Endodermal cell (in vitro differentiated cells): ENCODE data around the gene FAF1. TPM values are rescaled to one million over a fixed set of nuclear protein-coding genes. Genes with fewer than 3 reads are reported as not detected.

Experiments
- DNase-seq: peaks from one replicate; pipeline ENCODE4 v3.0.0-alpha.2; 2017
- H3K27ac ChIP-seq: 2 replicates; pipeline ENCODE4 v1.5.1; 2013; ENCODE audit warnings: mild to moderate bottlenecking, low read depth, low read length, moderate library complexity
- H3K27me3 ChIP-seq: 2 replicates; pipeline ENCODE4 v1.6.1; 2013; ENCODE audit warnings: mild to moderate bottlenecking, low read length, moderate library complexity; ENCODE audit not compliant: insufficient read depth, control insufficient read depth, poor library complexity, severe bottlenecking
- H3K36me3 ChIP-seq: 2 replicates; pipeline ENCODE4 v1.7.0; 2013; ENCODE audit warnings: mild to moderate bottlenecking, low read length, moderate library complexity; ENCODE audit not compliant: control insufficient read depth, insufficient read depth
- H3K4me1 ChIP-seq: one replicate; pipeline ENCODE4 v1.7.0; 2013; ENCODE audit warnings: low read length; ENCODE audit not compliant: control insufficient read depth, insufficient read depth
- H3K4me3 ChIP-seq: 2 replicates; pipeline ENCODE4 v1.5.1; 2013; ENCODE audit warnings: mild to moderate bottlenecking, low read length, moderate library complexity
- H3K9ac ChIP-seq: 2 replicates; pipeline ENCODE4 v1.6.1; 2013; ENCODE audit warnings: mild to moderate bottlenecking, low read length, moderate library complexity; ENCODE audit not compliant: poor library complexity, severe bottlenecking; ENCODE audit errors: extremely low read depth
- H3K9me3 ChIP-seq: 2 replicates; pipeline ENCODE4 v1.6.1; 2013; ENCODE audit warnings: mild to moderate bottlenecking, low read length, moderate library complexity; ENCODE audit not compliant: control insufficient read depth
- H3K27ac Mint-ChIP-seq: 2 replicates; pipeline ENCODE4 v1.8.0; 2020; ENCODE audit warnings: mixed read lengths
- H3K27me3 Mint-ChIP-seq: 2 replicates; pipeline ENCODE4 v1.8.0; 2021; ENCODE audit warnings: mild to moderate bottlenecking, mixed read lengths; ENCODE audit not compliant: insufficient read depth
- H3K36me3 Mint-ChIP-seq: 2 replicates; pipeline ENCODE4 v1.8.0; 2020; ENCODE audit warnings: low read depth, mixed read lengths
- H3K4me1 Mint-ChIP-seq: 2 replicates; pipeline ENCODE4 v1.8.0; 2020; ENCODE audit warnings: mixed read lengths
- H3K4me3 Mint-ChIP-seq: 2 replicates; pipeline ENCODE4 v1.8.0; 2020; ENCODE audit warnings: mild to moderate bottlenecking, moderate library complexity, mixed read lengths
- H3K9me3 Mint-ChIP-seq: 2 replicates; pipeline ENCODE4 v1.8.0; 2020; ENCODE audit warnings: mild to moderate bottlenecking, mixed read lengths
- WGBS, 2 experiments: methylation state at CpG; one replicate each; pipeline versions ENCODE4 v1.1.5 to v1.1.7; 2013; ENCODE audit warnings: missing lambda C conversion rate in 2 of 2, mixed read lengths in 1 of 2; ENCODE audit not compliant: insufficient coverage in 1 of 2, insufficient read length in 1 of 2; 5-methylcytosine and 5-hydroxymethylcytosine counted together
- total RNA-seq, 2 donors: library from RNA; stranded (reverse); fragmentation: NEBNext Ultra II Directional in 1 of 2; extraction: Animal tissue kit (Norgen Biotek cat#: 25700) in 1 of 2; gene quantifications; 2 replicates in 1 of 2; 3 replicates in 1 of 2; pipeline ENCODE4 v1.2.1, GENCODE V29; 2021
- TF ChIP-seq, protein P1 (sequence below): fragments of 200-600 bp; sonication (generic); conservative IDR thresholded peaks from 2 replicates; pipeline ENCODE4 v1.5.0; 2021; ENCODE audit warnings: antibody characterized with exemption, mild to moderate bottlenecking

FAF1 gene
- total RNA-seq, 2 donors from 2014 or later, result 76.4 to 94.4 TPM

DNA sequence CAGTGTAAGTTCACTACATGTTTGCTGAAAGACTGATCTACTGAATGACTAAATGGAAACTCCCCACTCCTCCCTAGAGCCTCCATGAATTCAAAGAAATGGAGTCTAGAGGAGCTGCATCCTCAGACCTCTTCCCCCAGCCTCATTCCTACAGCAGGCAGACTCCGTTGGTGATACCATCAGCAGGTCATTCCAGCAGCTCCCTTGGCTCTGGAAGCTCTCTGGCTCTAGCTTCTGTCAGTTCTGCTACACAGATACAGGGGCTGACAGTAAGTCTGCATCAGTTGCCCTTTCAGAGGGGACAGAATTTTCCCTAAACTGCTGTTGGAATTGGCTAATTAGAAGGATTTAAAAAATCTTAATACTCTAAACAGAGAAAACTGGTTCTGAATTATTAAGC lies 505.2 kb downstream of the FAF1 start:
- TF ChIP-seq, protein P1, sequence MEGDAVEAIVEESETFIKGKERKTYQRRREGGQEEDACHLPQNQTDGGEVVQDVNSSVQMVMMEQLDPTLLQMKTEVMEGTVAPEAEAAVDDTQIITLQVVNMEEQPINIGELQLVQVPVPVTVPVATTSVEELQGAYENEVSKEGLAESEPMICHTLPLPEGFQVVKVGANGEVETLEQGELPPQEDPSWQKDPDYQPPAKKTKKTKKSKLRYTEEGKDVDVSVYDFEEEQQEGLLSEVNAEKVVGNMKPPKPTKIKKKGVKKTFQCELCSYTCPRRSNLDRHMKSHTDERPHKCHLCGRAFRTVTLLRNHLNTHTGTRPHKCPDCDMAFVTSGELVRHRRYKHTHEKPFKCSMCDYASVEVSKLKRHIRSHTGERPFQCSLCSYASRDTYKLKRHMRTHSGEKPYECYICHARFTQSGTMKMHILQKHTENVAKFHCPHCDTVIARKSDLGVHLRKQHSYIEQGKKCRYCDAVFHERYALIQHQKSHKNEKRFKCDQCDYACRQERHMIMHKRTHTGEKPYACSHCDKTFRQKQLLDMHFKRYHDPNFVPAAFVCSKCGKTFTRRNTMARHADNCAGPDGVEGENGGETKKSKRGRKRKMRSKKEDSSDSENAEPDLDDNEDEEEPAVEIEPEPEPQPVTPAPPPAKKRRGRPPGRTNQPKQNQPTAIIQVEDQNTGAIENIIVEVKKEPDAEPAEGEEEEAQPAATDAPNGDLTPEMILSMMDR, result no peak
- peaks cover 4% of the 10 kb centered on the region for H3K36me3 ChIP-seq
- no peaks in the 10 kb centered on the region for H3K27me3 ChIP-seq
- Mint-ChIP-seq H3K27me3 (peaks cover 6% of the 10 kb centered on the region), H3K27ac (no peak overlapping the region), H3K9me3 (no peaks in the 10 kb centered on the region), H3K4me1 (peaks cover 17% of the 10 kb centered on the region), H3K36me3 (peaks cover 5% of the 10 kb centered on the region), H3K4me3 (no peak overlapping the region)
- peaks cover 8% of the 10 kb centered on the region for H3K4me1 ChIP-seq
- H3K4me3 ChIP-seq, result no peak overlapping the region
- 57 to 96% methylated on average over 1 of the region's 1 CpG for WGBS, 2 experiments
- no peaks in the 10 kb centered on the region for H3K9me3 ChIP-seq
- H3K9ac ChIP-seq, result no peak overlapping the region
- no peak overlapping the region for H3K27ac ChIP-seq
- DNase-seq, result no peak

DNA sequence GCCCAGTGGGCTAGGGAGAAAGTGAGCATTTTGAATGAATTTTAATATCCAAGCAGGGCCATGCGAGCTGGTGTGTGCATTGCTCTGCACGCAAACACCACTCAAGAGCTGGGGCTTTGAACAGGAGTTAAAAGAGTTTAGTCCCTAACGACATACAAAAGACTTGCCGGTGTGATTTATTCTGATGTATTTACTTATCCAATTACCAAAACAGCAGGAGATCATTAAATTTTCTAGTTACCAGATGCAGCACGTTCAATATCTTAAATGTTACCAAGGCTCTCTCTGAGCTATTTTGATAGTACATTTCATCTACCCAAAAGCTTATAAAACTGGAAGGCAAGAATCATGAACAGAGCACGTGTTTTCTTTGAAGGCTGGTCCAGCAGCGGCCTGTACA lies 506.8 kb downstream of the FAF1 start:
- no peaks in the 10 kb centered on the region for H3K27me3 ChIP-seq
- H3K4me3 ChIP-seq, result no peak overlapping the region
- no peak overlapping the region for H3K27ac ChIP-seq
- Mint-ChIP-seq H3K4me3 (no peak overlapping the region), H3K9me3 (no peaks in the 10 kb centered on the region), H3K36me3 (peaks cover 5% of the 10 kb centered on the region), H3K4me1 (peaks cover 20% of the 10 kb centered on the region), H3K27ac (no peak overlapping the region), H3K27me3 (peaks cover 6% of the 10 kb centered on the region)
- no peak for DNase-seq
- H3K4me1 ChIP-seq, result peaks cover 8% of the 10 kb centered on the region
- no peaks in the 10 kb centered on the region for H3K9me3 ChIP-seq
- 78 to 80% methylated on average over 5 to 7 of the region's 7 CpGs for WGBS, 2 experiments
- peaks cover 4% of the 10 kb centered on the region for H3K36me3 ChIP-seq
- no peak overlapping the region for H3K9ac ChIP-seq
- TF ChIP-seq, protein P1, result no peak

DNA sequence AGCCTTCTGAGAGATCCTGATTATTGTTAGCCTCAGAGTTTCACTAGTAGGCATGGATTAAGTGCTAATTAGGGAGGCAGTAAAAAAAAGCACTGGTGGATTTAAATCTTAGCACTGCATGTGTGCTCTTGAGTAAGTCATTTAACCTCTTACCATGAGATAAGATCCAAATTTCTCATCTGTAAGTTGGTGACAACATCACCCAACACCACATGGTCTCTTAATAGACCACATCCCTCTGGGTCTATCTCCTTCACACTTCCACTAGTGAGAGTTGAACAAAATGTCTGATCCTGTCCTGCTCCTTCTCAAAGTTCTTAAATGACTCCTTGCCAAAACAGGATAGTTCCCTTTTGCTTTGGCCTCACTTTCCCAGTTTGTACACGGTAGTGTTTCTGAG lies 507.4 kb downstream of the FAF1 start:
- H3K36me3 Mint-ChIP-seq, result peaks cover 6% of the 10 kb centered on the region
- H3K27ac Mint-ChIP-seq, result no peak overlapping the region

More for the DNA sequence above, 507.4 kb downstream of the FAF1 start:
- no peak for DNase-seq
- H3K9ac ChIP-seq, result no peak overlapping the region
- Mint-ChIP-seq H3K4me3 (no peak overlapping the region), H3K4me1 (peaks cover 20% of the 10 kb centered on the region), H3K9me3 (no peaks in the 10 kb centered on the region), H3K27me3 (peaks cover 6% of the 10 kb centered on the region)
- H3K4me3 ChIP-seq, result no peak overlapping the region
- H3K4me1 ChIP-seq, result peaks cover 8% of the 10 kb centered on the region
- peaks cover 4% of the 10 kb centered on the region for H3K36me3 ChIP-seq
- 88% methylated on average over 1 of the region's 1 CpG; no CpG with 5 or more reads in 1 of the 2 experiments for WGBS, 2 experiments
- H3K27me3 ChIP-seq, result no peaks in the 10 kb centered on the region
- TF ChIP-seq, protein P1, result no peak
- no peak overlapping the region for H3K27ac ChIP-seq
- no peaks in the 10 kb centered on the region for H3K9me3 ChIP-seq
